GM19240 (cell line): Measurements from ENCODE around the gene MTERF4.

ENCODE experiments used
- DNase-seq: peaks from one replicate; pipeline ENCODE4 v3.0.0; 2011; ENCODE audit warnings: low spot score; ENCODE audit not compliant: insufficient read length

The MTERF4 gene

DNA sequence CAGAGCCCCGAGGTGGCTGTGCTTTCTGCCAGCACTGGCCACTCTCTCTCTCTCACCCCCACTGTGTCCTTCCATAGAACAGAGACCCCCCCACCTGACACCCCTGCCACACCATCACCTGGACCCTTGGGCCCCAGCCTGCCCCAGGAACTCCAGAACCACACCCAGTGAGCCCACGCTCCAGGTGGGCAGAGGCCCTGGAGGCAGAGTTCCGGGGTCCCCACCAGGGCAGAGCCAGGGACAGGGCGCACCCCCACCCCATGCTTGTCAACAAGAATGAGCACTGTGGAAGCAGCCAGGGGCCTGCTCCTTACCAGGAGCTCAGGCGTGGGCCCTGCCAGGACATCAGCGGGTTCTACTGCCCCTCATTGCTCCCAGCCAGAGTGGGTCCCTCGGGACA, 32.6 kb upstream of the MTERF4 start:
- DNase-seq, result no peak

DNA sequence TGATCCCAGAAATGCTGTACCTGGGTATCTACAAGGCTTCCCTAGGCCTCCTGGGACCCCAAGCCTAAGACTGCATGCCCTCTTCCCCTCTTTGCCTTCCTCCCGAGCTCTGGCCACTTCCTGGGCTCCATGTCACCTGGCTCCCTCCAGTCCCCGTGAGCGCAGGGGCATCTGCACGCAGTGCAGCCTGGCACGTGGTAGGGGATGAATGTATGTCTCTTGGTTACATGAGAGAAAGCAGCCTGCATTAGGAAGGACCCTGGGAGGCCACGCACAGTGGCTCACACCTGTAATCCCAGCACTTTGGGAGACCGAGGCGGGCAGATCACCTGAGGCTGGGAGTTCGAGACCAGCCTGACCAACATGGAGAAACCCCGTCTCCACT, 31.3 kb upstream of the MTERF4 start:
- no peak for DNase-seq

DNA sequence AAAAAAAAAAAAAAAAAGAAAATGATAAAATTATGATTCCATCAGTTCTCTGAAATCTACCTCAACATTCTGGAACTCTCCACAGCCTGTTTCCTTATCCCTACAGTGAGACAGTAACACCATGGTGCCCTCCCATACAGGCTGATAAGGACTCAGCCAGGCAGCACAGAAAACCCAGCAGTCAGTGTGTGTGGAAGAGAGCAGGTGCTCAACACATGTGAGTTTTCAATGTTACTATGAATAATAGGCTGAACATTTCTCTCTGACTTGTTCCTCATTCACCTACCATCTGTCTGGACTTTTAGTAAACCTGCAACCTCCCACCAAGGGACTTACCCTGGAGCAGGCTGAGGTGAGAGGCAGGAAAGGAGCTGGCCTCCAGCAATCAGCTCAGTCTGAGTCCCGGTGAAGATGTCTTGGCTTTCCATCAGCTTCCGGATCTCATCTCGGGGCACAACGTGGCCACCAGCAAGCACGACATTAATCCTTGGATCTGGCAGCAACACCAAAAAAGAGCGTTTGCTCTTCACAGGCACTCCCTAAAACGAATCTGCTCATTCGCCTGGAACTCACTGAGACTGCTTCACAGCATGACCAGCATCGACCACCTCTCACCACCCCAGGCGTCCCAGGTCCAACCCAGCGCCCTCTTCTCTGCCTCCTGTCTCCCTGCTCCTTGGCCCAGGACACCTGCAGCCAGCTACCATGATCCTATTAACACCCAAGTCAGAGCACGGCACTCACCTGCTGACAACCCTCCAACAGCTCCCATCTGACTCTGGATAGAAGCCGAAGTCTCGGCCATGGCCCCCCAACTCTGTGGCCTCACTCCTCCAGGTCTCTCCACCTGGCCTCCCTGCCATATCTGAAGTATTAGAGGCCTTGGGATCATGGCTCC, 30.7 kb upstream of the MTERF4 start:
- DNase-seq, result peak; percentile 47

DNA sequence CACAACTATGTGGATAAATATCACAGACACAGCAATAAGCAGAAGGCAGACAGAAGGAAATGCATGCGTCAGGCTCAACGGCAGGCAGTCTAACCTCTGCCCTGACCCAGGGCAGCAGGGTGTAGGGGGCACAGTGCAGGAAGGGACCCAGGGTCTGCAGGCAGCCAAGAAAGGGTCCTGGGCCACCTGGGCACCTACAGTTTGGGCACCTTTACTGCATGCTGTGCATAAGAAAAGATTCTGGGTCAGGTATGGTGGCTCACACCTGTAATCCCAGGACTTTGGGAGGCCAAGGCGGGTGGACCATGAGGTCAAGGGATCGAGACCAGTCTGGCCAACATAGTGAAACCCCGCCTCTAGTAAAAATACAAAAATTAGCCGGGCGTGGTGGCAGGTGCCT, 29.4 kb upstream of the MTERF4 start:
- DNase-seq, result no peak

DNA sequence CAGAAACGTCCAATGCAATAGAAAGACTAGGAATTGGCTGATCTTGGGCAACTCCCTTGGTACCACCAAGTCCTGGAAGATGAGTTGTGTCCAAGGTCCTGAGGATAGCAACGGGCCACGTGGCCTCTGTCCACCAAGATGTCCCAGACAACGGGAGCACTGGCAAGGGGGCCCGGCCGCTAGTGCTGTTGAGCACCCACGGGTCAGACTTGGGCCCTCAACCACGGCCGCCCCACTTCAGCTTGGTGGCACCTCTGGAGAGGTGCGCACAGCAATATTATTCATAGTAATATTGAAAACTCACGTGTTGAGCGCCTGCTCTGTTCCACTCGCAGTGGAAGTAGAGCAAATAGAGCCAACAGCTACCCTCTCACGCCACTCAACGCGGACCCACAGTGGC, 28.2 kb upstream of the MTERF4 start:
- DNase-seq, result no peak

DNA sequence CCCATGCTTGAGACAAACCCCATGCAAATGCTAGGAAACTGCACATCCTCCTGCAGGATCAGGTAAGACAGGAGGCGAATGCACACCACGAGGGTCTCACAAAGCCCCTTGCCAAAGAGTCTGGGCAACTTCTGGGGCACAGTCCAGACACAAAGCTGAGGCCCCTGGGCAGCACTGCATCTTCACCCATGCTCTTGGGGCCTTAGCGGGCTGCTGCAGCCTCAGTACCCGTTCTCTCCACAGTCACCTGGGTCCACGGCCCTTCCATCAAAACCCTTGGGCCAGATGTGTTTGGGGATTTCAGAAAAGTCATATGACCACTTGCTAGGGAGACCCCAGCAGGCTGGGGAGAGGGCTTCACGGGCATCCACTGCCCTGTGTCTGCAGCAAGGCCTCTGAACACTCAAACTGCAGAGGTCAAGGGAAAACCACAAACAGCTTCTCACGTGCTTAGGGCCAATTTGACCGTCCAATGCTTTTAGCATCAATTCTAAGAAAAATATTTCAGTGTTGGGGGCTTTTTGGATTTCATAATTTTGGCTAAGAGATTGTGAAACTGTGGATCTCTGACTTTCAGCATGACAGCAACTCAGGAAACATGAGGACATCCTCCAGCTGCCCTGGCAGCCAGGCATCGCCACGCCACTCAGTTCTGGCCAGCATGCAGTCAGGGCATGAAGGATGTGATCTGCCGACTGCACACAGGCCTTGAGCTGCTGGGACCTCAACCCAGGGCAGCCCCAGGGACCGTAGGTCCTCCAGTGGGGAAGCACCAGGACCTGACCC, 27.2 kb upstream of the MTERF4 start:
- no peak for DNase-seq

DNA sequence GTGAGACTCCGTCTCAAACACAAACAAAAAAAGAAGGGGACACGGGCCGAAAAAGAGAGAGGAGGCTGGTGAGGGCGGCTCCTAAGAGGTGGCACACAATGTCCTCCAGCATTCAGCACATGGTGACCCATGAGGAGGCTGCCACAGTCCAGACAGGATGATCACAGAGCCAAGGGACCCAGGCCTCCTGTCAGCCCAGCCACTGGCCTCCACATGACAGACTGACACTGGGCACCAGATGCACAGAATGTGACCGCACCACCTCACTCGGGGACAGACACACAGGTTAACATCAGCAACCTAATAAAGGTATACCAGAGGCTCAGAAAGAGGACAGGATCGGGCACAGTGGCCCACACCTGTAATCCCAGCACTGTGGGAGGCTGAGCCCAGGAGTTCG, 26.2 kb upstream of the MTERF4 start:
- DNase-seq, result no peak

DNA sequence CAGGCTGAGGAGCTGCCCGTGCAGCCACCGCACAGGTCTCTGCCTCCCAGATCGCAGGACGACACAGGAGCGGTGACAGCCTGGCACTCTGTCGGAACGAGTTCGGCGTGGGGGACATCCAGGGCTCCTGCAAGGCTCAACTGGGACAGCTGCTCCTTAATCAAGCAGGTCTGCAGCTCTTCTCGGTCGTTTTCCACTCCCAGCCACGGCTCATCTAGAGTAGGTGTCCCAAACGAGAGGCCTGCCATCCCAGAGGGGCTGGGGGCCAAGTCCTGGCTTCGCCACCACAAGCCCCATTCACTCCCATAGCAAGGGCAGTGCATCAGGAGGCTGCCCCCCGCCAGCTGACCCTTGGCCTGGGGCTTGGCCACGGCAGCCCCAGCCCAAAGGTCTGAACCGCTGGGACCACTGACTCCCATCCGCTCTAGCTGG, 24.7 kb upstream of the MTERF4 start:
- no peak for DNase-seq

DNA sequence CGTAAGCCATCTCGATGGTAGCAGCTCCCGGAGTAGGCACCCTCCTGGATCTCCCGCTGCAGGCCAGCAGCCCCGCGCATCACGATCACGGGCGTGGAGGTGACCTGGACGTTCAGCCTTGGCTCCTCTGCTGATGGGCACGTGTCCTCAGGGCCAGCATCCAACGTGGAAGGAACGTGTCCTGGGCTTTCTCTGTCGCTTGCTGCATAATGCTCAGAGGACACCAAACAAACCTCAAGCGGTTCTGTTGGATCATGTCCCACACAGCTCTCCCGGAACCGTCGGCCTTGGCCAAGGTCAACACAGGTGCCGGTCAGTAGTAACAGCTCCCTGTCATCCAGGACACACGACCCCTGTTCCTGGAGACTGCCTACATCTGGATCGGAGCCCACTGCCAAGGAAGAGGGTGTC, 24.1 kb upstream of the MTERF4 start:
- no peak for DNase-seq

DNA sequence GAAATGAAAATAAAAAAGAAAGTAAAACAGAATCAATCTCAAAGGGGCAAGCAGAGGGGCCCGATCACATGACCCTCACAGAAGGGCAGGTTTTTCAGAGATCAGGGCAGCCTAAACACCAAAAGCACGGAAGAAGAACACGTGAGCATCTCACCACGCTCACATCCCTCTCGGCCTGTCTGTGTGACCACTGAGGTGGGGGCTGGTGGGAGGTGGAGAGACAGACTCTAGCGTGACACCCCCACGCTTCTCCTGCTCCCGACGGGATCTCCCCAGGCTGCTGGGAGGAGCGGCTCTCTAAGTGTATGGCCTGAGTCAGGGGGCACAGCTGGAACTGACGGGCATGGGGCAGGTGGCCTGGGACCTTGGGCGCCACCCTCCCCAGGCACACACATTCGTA, 23.5 kb upstream of the MTERF4 start:
- no peak for DNase-seq

DNA sequence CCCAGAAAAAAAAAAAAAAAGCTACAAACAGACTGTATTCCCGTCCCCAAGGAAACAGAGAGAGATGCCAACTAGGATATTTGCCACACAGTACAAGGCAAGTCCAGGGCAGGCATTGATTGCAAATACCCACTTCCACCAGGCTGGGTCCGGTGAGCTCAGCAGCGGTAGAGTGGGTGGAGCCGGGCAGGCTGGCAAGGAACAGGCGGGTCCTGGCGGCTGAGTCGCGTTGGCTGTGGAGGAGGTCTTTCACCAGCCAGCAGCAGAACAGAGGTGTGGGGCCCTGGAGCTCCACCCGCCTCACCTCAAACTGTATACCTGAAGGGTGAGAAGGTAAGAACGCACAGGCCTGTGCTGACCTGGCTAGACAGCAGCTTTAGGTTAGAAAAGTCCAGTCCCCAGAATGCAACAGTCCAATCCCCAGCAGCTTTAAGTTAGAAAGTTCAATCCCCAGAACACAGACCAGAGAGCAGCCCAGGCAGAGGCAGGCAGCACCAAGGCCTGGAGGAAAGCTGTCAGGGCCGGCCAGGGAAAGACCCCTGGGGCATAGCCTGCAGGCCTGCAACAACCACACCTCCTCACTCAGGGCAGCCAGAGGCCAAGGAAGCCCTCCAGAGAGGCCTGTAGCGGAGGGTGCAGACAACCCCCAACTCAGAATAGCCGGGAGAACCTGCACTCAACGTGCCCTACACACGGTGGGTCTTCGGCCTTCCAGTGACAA, 21.9 kb upstream of the MTERF4 start:
- DNase-seq, result no peak

DNA sequence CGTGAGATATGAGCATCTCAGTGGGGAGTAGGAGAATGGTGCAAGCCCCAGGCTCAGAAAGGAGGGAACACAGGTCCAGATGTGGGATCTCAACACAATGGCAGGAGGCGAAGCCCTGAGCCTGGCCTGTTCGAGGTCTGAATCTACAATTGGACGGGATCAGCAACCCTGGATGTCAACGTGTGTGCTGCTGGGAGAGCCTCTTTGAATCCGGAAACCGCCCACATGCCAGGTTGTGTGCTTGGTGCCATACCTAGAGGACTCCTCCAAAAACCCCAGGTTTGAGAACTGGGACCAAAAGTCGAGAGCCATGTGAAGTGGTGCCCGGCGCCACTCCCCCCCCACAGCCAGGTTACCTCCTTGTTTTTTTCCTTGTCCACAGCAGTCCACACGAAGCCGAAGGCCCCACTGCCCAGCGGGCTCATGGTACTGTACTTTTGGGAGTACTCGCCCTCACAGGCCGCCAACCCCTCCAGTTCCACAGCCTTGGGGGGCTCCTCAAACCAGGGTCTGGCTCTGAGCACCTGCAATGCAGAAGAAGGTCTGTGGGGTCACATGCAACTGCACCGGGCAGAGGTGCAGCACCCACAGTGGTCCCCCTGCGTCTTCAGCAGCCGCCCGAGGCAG, 20.4 kb upstream of the MTERF4 start:
- no peak for DNase-seq

DNA sequence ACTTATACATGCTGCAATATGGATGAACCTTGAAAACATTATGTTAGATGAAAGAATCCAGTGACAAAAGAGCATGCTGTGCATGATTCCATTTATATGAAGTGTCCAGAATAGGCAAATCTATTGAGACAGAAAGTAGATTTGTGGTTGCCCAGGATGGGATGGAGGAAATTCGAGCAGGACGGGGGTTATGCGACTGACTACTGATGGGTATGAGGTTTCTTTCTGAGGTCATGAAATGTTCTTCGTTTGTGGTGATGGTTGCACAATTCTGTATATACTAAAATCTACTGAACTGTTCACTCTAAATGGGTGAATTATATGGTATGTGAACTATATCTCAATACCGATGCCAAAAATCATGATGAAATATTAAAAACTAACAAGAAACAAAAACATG, 18.9 kb upstream of the MTERF4 start:
- DNase-seq, result no peak

DNA sequence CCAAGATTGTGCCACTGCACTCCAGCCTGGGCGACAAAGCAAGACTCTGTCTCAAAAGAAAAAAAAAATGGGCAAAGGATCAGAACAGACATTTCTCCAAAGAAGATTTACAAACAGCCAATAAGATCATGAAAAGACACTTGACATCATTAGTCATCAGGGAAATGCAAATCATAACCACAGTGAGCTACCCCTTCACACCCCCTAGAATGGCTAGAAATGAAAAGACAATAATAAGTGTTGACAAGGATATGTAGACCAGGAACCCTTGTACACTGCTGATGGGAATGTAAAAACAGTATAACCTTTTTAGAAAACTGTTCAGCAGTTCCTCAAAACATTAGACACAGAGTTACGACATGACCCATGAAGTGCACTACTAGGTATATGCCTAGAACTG, 18.4 kb upstream of the MTERF4 start:
- DNase-seq, result no peak

DNA sequence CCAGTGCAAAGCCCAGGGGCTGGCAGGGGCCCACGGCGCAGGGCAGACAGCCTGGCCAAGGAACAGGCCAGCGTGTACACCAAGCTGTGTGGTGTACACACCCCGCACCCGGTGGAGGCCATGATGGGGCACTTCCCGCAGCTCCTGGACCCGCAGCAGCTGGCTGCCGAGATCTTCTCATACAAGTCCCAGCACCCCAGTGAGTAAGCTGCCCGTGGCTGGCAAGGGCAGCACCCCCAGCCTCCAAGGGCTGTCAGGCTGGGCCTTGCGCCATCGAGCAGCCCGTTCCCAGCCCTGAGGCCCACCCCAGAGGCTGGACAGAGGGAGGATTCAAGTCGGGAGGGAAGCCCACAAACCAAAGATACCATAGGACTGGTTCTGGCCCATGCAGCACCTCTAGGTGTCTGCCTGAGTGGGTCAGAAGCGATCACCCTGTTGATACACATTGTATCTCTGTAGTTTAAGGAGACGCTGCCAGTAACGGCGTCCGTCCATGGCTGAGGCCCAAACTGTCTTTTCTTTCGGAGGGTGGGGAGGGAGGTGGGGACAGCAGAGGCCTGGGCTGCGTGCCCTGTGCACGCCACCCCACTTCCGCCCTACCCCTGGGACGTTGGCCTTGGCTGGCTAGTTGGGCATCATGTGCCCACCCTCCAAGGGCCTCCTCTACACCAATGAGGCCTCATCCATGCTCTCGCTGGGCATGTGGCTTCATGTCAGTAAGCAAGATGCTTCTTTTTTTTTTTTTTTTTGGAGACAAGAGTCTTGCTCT, 16.8 kb upstream of the MTERF4 start:
- DNase-seq, result no peak

DNA sequence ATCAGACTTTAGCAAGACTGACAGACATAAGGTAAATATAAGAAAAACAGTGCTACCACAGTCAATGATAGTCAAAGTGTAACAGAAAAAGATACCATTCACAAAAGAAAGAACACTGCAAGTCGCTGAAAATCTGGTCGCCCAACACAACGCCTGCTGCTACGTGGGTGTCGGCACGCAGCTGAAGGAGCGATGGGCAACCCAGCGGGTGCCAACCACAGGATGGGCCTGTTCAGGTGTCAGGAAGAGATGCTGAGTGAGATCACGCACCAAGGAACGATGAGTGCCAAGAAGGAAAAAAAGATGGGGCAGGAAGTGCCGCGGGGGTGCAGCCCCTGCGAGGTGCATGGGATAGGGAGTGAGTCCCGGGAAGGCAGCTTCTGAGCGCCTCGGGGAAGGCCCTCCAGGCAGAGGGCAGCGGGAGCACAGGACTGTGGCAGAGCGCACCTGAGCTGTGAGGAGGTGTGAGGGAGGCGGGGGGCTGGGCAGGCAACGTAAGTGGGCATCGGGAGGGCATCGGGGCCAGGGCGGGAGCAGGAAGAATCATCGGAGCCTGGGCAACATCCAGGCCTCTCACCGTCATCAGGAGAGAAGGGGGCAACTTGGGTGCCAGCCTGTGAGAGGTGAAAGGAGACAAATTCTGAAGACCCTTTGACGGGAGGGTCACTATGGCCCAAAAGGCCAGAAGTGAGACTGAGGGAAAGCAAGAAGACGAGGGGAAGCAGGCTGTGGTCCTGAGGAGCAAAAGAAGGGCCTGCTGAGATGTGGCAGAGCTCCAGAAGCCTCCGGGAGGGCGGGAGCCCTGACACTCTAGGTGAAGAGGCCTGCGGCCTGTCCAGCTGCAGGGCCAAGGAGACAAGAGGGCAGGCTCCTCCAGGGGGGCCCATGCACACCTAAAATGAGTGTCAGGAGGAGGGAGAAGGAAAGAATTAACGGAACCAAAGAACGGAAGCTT, 14.8 kb upstream of the MTERF4 start:
- no peak for DNase-seq

DNA sequence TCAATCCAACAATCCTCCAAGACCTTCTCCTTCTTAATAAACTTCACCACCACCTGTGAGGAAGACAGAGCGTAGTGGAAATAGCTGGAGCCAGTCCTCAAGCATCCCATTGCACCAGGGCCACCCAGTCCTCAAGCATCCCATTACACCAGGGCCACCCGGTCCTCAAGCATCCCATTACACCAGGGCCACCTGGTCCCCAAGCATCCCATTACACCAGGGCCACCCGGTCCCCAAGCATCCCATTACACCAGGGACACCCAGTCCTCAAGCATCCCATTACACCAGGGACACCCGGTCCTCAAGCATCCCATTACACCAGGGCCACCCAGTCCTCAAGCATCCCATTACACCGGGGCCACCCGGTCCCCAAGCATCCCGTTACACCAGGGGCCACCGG, 13.3 kb upstream of the MTERF4 start:
- DNase-seq, result no peak

DNA sequence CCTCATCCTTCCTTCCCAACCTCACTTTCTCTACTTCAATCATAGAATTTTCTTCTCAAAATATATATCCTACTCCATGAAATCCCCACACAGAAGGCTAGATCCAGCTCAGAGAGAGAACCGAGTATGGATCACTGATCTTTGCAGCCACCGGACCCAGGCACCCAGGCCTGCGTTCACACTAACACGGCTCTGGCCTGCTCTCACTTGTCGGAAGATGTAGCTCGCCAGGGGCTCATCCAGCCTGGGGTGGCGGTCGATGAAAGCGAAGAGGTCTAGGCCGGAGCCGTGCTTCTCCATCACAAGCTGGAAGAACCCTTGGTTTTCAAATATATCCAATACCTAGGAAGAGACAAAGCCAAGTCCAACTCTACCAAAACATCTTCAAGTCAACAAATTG, 12.7 kb upstream of the MTERF4 start:
- DNase-seq, result no peak

DNA sequence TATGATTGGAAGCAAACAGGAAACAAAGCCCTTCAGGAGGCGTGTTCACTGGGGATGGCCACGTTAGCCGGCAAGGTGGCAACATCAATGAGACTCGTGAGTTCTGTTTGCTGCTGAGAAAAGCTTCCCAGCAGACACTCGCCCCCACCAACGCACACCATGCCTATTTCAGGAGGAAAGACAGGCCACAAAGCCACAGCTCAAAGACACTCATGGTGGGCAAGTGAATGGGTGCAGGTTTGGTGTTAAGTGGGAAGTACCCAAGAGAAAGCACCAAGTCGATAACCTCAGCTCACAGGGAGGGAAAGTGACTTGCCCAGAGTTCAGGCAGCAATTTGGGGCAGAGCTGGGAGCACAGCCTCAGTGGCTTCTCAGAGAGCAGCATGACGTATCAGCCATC, 10.5 kb upstream of the MTERF4 start:
- peak; percentile 28 for DNase-seq

DNA sequence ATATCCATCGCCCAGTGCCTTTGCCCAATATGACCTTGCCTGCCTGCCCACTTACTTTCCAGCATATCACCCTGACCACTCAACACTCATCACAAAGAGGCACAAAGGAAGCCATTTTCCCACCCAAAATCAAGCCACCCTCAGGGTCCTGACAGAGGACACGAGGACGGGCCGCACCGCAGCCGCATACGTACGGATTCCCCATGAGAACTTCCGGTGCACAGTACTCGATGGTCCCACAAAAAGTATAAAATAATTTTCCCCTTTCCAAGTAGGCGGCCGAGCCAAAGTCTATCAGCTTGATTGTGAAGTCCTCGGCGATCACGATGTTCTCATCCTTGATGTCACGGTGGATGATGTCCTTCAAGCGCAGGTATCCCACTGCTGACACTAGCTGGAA, 10.0 kb upstream of the MTERF4 start:
- DNase-seq, result no peak
